SK-N-SH (cell line): ENCODE results near the gene CDK13. TPM values are rescaled to one million over a fixed set of nuclear protein-coding genes. Genes with fewer than 3 reads are reported as not detected.

Experiments used
- CTCF ChIA-PET: fragments of 300-600, 350-600 bp; formaldehyde crosslinking; extraction: SDS; loops from one replicate; lab custom pipeline; 2021; lab: Yijun Ruan, JAX
- POLR2A ChIA-PET: fragments of 350-600 bp; sonication (Branson Sonifier 250); formaldehyde crosslinking; extraction: SDS; loops from one replicate; lab custom pipeline; 2020; ENCODE audit warnings: antibody characterized with exemption, inconsistent platforms; lab: Yijun Ruan, JAX
- DNase-seq: peaks from one replicate; pipeline ENCODE4 v3.0.0; 2012
- H2AFZ ChIP-seq: fragments of 200-600 bp; sonication (generic); 2 replicates; pipeline ENCODE4 v1.8.1; 2016; ENCODE audit warnings: antibody characterized with exemption, mild to moderate bottlenecking, low read depth
- H3F3A ChIP-seq: fragments of 200-600 bp; sonication (generic); replicated peaks from 2 replicates; pipeline ENCODE3; 2016; ENCODE audit warnings: antibody characterized with exemption, mild to moderate bottlenecking; ENCODE audit not compliant: insufficient read depth
- H3K27ac ChIP-seq, 2 experiments: fragments of 200-500 bp in 1 of 2; fragments of 200-600 bp in 1 of 2; sonication (Bioruptor generic) in 1 of 2; sonication (generic), shearing (Covaris generic) in 1 of 2; 2 replicates each; pipeline versions ENCODE4 v1.5.1 to v1.6.1; 2014 to 2016; ENCODE audit warnings: low read depth in 2 of 2, inconsistent platforms in 1 of 2, low read length in 1 of 2, mild to moderate bottlenecking in 1 of 2, mixed read lengths in 1 of 2
- H3K27me3 ChIP-seq: fragments of 200-600 bp; sonication (generic), shearing (Covaris generic); 2 replicates; pipeline ENCODE4 v1.6.1; 2016; ENCODE audit warnings: mixed run types; ENCODE audit not compliant: insufficient read depth
- H3K36me3 ChIP-seq, 2 experiments: fragments of 200-500 bp in 1 of 2; fragments of 200-600 bp in 1 of 2; sonication (Bioruptor generic) in 1 of 2; sonication (generic) in 1 of 2; replicated peaks in 1 of 2; 2 replicates each; pipeline versions ENCODE3 to v1.5.1; 2014 to 2016; ENCODE audit warnings: low read length in 1 of 2, mild to moderate bottlenecking in 1 of 2; ENCODE audit not compliant: insufficient read depth in 2 of 2, control insufficient read depth in 1 of 2
- H3K4me1 ChIP-seq, 2 experiments: fragments of 200-500 bp in 1 of 2; fragments of 200-600 bp in 1 of 2; sonication (Bioruptor generic) in 1 of 2; sonication (generic), shearing (Covaris generic) in 1 of 2; 2 replicates each; pipeline versions ENCODE4 v1.5.1 to v1.6.1; 2014 to 2016; ENCODE audit warnings: low read depth in 1 of 2, low read length in 1 of 2, mixed run types in 1 of 2; ENCODE audit not compliant: insufficient read depth in 2 of 2, control insufficient read depth in 1 of 2
- H3K4me2 ChIP-seq: fragments of 200-600 bp; sonication (generic), shearing (Covaris generic); 2 replicates; pipeline ENCODE4 v1.6.1; 2017; ENCODE audit warnings: mixed run types
- H3K4me3 ChIP-seq, 2 experiments: fragments of 200-500 bp in 1 of 2; fragments of 200-600 bp in 1 of 2; sonication (Bioruptor generic) in 1 of 2; sonication (generic), shearing (Covaris generic) in 1 of 2; 2 replicates each; pipeline versions ENCODE4 v1.5.1 to v1.8.1; 2014 to 2016; ENCODE audit warnings: low read depth in 2 of 2, inconsistent platforms in 1 of 2, low read length in 1 of 2, mild to moderate bottlenecking in 1 of 2, mixed read lengths in 1 of 2, moderate library complexity in 1 of 2
- H3K79me2 ChIP-seq: fragments of 200-600 bp; sonication (generic); 2 replicates; pipeline ENCODE4 v1.8.1; 2017; ENCODE audit warnings: mild to moderate bottlenecking; ENCODE audit not compliant: insufficient read depth
- H3K9ac ChIP-seq: fragments of 200-600 bp; sonication (generic); 2 replicates; pipeline ENCODE4 v1.6.1; 2017; ENCODE audit warnings: mixed run types
- H3K9me2 ChIP-seq: fragments of 200-600 bp; sonication (generic); 2 replicates; pipeline ENCODE4 v1.6.1; 2017; ENCODE audit warnings: mixed run types
- H3K9me3 ChIP-seq: fragments of 200-600 bp; sonication (generic); 2 replicates; pipeline ENCODE4 v1.6.1; 2017; ENCODE audit warnings: mixed run types, mild to moderate bottlenecking, moderate library complexity
- H4K20me1 ChIP-seq: fragments of 200-600 bp; sonication (generic); 2 replicates; pipeline ENCODE4 v1.6.1; 2017; ENCODE audit warnings: mild to moderate bottlenecking, mixed run types; ENCODE audit not compliant: insufficient read depth
- CHD2 ChIP-seq: fragments of 150-350 bp; IDR thresholded peaks from 2 replicates; pipeline ENCODE4 v1.6.1; 2018; ENCODE audit warnings: low read length; ENCODE audit not compliant: partially characterized antibody
- ELF1 ChIP-seq: IDR thresholded peaks from 2 replicates; pipeline ENCODE4 v1.4.0; 2012
- EP300 ChIP-seq, 2 experiments: IDR thresholded peaks; 2 replicates each; pipeline versions ENCODE4 v1.4.0 to v1.6.1; 2012; ENCODE audit warnings: borderline replicate concordance in 1 of 2, low read depth in 1 of 2, low read length in 1 of 2
- FOSL2 ChIP-seq: IDR thresholded peaks from 2 replicates; pipeline ENCODE4 v1.4.0; 2012; ENCODE audit warnings: low read depth, mild to moderate bottlenecking, moderate library complexity, borderline replicate concordance
- FOXJ3 ChIP-seq: sonication (generic); formaldehyde crosslinking; IDR thresholded peaks from 2 replicates; pipeline ENCODE4 v1.5.1; 2020; ENCODE audit warnings: mild to moderate bottlenecking, missing genetic modification reagents
- JUND ChIP-seq: IDR thresholded peaks from 2 replicates; pipeline ENCODE4 v1.4.0; 2012
- MAX ChIP-seq: IDR thresholded peaks from 2 replicates; pipeline ENCODE4 v1.4.0; 2012; ENCODE audit warnings: low read depth
- MEF2A ChIP-seq: IDR thresholded peaks from 2 replicates; pipeline ENCODE4 v1.4.0; 2012; ENCODE audit warnings: low read depth, borderline replicate concordance
- MXI1 ChIP-seq: IDR thresholded peaks from 2 replicates; pipeline ENCODE4 v1.6.1; 2012; ENCODE audit warnings: mild to moderate bottlenecking, low read depth, low read length, improper control_type of control experiment
- NFIC ChIP-seq: IDR thresholded peaks from 2 replicates; pipeline ENCODE4 v1.4.0; 2012; ENCODE audit warnings: borderline replicate concordance
- RAD21 ChIP-seq: IDR thresholded peaks from 2 replicates; pipeline ENCODE4 v1.6.1; 2012; ENCODE audit warnings: mild to moderate bottlenecking, low read length
- REST ChIP-seq: IDR thresholded peaks from 2 replicates; pipeline ENCODE4 v1.6.1; 2012; ENCODE audit warnings: mild to moderate bottlenecking, low read depth, low read length, moderate library complexity
- RXRA ChIP-seq: IDR thresholded peaks from 2 replicates; pipeline ENCODE4 v1.4.0; 2012; ENCODE audit warnings: low read depth, mild to moderate bottlenecking, borderline replicate concordance
- SIN3A ChIP-seq: IDR thresholded peaks from 2 replicates; pipeline ENCODE4 v1.6.1; 2012; ENCODE audit warnings: low read depth, mild to moderate bottlenecking, low read length, moderate library complexity, borderline replicate concordance
- SMC3 ChIP-seq: IDR thresholded peaks from 2 replicates; pipeline ENCODE4 v1.6.1; 2012; ENCODE audit warnings: low read depth, low read length, improper control_type of control experiment
- TCF12 ChIP-seq: IDR thresholded peaks from 2 replicates; pipeline ENCODE4 v1.4.0; 2012
- YY1 ChIP-seq: IDR thresholded peaks from 2 replicates; pipeline ENCODE4 v1.4.0; 2012; ENCODE audit warnings: low read depth, mild to moderate bottlenecking
- ZBTB33 ChIP-seq: IDR thresholded peaks from 2 replicates; pipeline ENCODE4 v1.4.0; 2012; ENCODE audit warnings: low read depth, borderline replicate concordance
- WGBS: methylation state at CpG from one replicate; pipeline ENCODE4 v1.1.6; 2017; ENCODE audit warnings: low lambda C conversion rate; 5-methylcytosine and 5-hydroxymethylcytosine counted together
- polyA plus RNA-seq, 3 experiments: library from polyadenylated mRNA; depleted of rRNA; stranded (reverse); fragments of >200 nt; gene quantifications; 2 replicates each; pipeline ENCODE4 v1.2.3, GENCODE V29; 2012

Gene CDK13
- polyA plus RNA-seq, 1 of the 3 experiments (the other 2 are of a cell fraction) = 23.1 TPM

- Histone ChIP-seq H2AFZ (no peak overlapping the region), H3K27me3 (no peaks in the 10 kb centered on the region), H3K27ac (no peak overlapping the region), H3K4me2 (no peak overlapping the region), H3F3A (no peaks in the 10 kb centered on the region), H3K79me2 (no peaks in the 10 kb centered on the region), H3K4me3 (no peak overlapping the region), H3K9me3 (peaks cover 13% of the 10 kb centered on the region; the same call in 1 of the 2 replicates), H3K9ac (no peak overlapping the region), H3K4me1 (no peaks in the 10 kb centered on the region; a peak in 1 of 4 replicates), H4K20me1 (no peaks in the 10 kb centered on the region), H3K36me3 (no peaks in the 10 kb centered on the region), H3K9me2 (no peaks in the 10 kb centered on the region)
- POLR2A ChIA-PET = no interaction called here
- CTCF ChIA-PET = interaction anchor here (1.4 to 1.8 kb wide), 4 partner anchors 12 to 225 kb away, joined by 3 to 8 read pairs (median 5); partner anchors contain the start of genes MPLKIP and SUGCT
- TF ChIP-seq ELF1 = no peak
- TF ChIP-seq SIN3A = no peak
- no peak for TF ChIP-seq JUND
- no peak for TF ChIP-seq CHD2
- TF ChIP-seq RXRA = no peak
- no peak for TF ChIP-seq EP300 (IDR thresholded peaks at IDR 0.05; ENCODE audit: borderline replicate concordance in 1 of 2, low read depth in 1 of 2, low read length in 1 of 2)
- no peak for TF ChIP-seq SMC3
- TF ChIP-seq MAX = no peak
- TF ChIP-seq TCF12 = no peak
- no peak for TF ChIP-seq REST
- TF ChIP-seq YY1 = no peak
- TF ChIP-seq MEF2A = no peak
- no peak for TF ChIP-seq MXI1
- no peak for TF ChIP-seq FOXJ3 (CRISPR knock-in tag)
- no peak for TF ChIP-seq RAD21
- TF ChIP-seq FOSL2 = no peak
- TF ChIP-seq ZBTB33 = no peak
- no peak for TF ChIP-seq NFIC
- WGBS = 60% methylated on average over 1 of the region's 1 CpG
- DNase-seq = no peak
Measured at GRCh38 chr7:39909526-39909925, 40.5 kb upstream of the CDK13 start.
